PC-3 (cell line): Measurements from ENCODE around the gene UBE2R2. TPM values are rescaled to one million over a fixed set of nuclear protein-coding genes. Genes with fewer than 3 reads are reported as not detected.
A peak's percentile ranks its signal among the peaks of the same experiment; 100 is the strongest.
"Not testable (repeated sequence)": the region's sequence is repeated elsewhere in the genome, so short reads cannot be mapped to it uniquely, and the experiment has no call there.

Experiments
- ATAC-seq: fragments of 200-7000 bp; cut with Tn5 transposase; 2 replicates; pipeline ENCODE4 v1.9.1; 2020; ENCODE audit warnings: mild to moderate bottlenecking, moderate library complexity
- BruUV-seq: library from RNA; stranded (reverse); fragments of 400-500 nt; replicated peaks from 2 replicates; lab custom pipeline; 2021; lab: Mats Ljungman, UMichigan
- CTCF ChIA-PET: fragments of 300-600 bp; sonication (Branson Sonifier 250); formaldehyde crosslinking; loops from one replicate; lab custom pipeline; 2022; ENCODE audit warnings: antibody characterized with exemption; lab: Charles Lee
- POLR2A ChIA-PET: fragments of 300-600 bp; sonication (Branson Sonifier 250); formaldehyde crosslinking; loops from one replicate; lab custom pipeline; 2022; ENCODE audit warnings: antibody characterized with exemption; ENCODE audit not compliant: unreplicated experiment; lab: Charles Lee
- DNase-seq: peaks from one replicate; pipeline ENCODE4 v3.0.0-alpha.2; 2015
- H2AFZ ChIP-seq: fragments of 300-600 bp; sonication (generic); 2 replicates; pipeline ENCODE4 v1.6.0; 2016; ENCODE audit warnings: antibody characterized with exemption, low read length
- H3F3A ChIP-seq: fragments of 300-600 bp; sonication (generic); one replicate; pipeline ENCODE4 v1.6.0; 2017; ENCODE audit warnings: antibody characterized with exemption, low read length, control low read depth, mild to moderate bottlenecking; ENCODE audit not compliant: unreplicated experiment
- H3K27ac ChIP-seq: fragments of 300-600 bp; sonication (generic); 2 replicates; pipeline ENCODE4 v1.5.1; 2016; ENCODE audit warnings: mild to moderate bottlenecking, low read length
- H3K27me3 ChIP-seq: fragments of 300-600 bp; sonication (generic); 2 replicates; pipeline ENCODE4 v1.6.1; 2016; ENCODE audit warnings: low read length, mixed read lengths
- H3K36me3 ChIP-seq: fragments of 300-600 bp; sonication (generic); 2 replicates; pipeline ENCODE4 v1.6.1; 2016; ENCODE audit warnings: low read depth, mixed run types, low read length, mixed read lengths
- H3K4me1 ChIP-seq: fragments of 300-600 bp; sonication (generic); 2 replicates; pipeline ENCODE4 v1.5.1; 2016; ENCODE audit warnings: low read length; ENCODE audit not compliant: insufficient read depth
- H3K4me2 ChIP-seq: fragments of 300-600 bp; sonication (generic); 2 replicates; pipeline ENCODE4 v1.6.0; 2016; ENCODE audit warnings: low read length
- H3K4me3 ChIP-seq: fragments of 300-600 bp; sonication (generic); 2 replicates; pipeline ENCODE4 v1.5.1; 2016; ENCODE audit warnings: mild to moderate bottlenecking, low read length, mixed read lengths
- H3K79me2 ChIP-seq: fragments of 300-600 bp; sonication (generic); 2 replicates; pipeline ENCODE4 v1.6.1; 2017; ENCODE audit warnings: low read length, mixed read lengths
- H3K9ac ChIP-seq: fragments of 300-600 bp; sonication (generic); 2 replicates; pipeline ENCODE4 v1.6.0; 2016; ENCODE audit warnings: mild to moderate bottlenecking, low read length
- H3K9me2 ChIP-seq: fragments of 300-600 bp; sonication (generic); replicated peaks from 2 replicates; pipeline ENCODE4 v1.6.1; 2016; ENCODE audit warnings: mixed run types, low read length, mixed read lengths
- H3K9me3 ChIP-seq: fragments of 300-600 bp; sonication (generic); 2 replicates; pipeline ENCODE4 v1.6.1; 2016; ENCODE audit warnings: low read length, mixed read lengths
- H4K20me1 ChIP-seq: fragments of 300-600 bp; sonication (generic); 2 replicates; pipeline ENCODE4 v1.6.1; 2016; ENCODE audit warnings: low read length, mixed read lengths
- EZH2 ChIP-seq: fragments of 300-600 bp; sonication (generic); IDR thresholded peaks from one replicate; pipeline ENCODE4 v1.6.1; 2017; ENCODE audit warnings: antibody characterized with exemption, mild to moderate bottlenecking, low read length; ENCODE audit not compliant: unreplicated experiment
- EZH2phosphoT487 ChIP-seq: fragments of 300-600 bp; sonication (generic); IDR thresholded peaks from 2 replicates; pipeline ENCODE4 v1.6.1; 2018; ENCODE audit warnings: mild to moderate bottlenecking, antibody characterized with exemption, low read length, borderline replicate concordance
- intact Hi-C: fragments of 100-400 bp; cut with micrococcal nuclease; formaldehyde crosslinking; loops from 2 replicates; pipeline ENCODE4 v1.9.0; 2023
- total RNA-seq: library from RNA; depleted of rRNA; stranded (reverse); fragments of >200 nt; gene quantifications from 2 replicates; pipeline ENCODE4 v1.2.3, GENCODE V29; 2014
- TF ChIP-seq, protein P1 (sequence below): fragments of 300-600 bp; sonication (generic); conservative IDR thresholded peaks from 2 replicates; pipeline ENCODE4 v1.5.1; 2017; ENCODE audit warnings: antibody characterized with exemption, low read depth, mild to moderate bottlenecking, low read length

UBE2R2 gene
- total RNA-seq, 1 experiment from 2014 or later: 18.4 TPM

DNA sequence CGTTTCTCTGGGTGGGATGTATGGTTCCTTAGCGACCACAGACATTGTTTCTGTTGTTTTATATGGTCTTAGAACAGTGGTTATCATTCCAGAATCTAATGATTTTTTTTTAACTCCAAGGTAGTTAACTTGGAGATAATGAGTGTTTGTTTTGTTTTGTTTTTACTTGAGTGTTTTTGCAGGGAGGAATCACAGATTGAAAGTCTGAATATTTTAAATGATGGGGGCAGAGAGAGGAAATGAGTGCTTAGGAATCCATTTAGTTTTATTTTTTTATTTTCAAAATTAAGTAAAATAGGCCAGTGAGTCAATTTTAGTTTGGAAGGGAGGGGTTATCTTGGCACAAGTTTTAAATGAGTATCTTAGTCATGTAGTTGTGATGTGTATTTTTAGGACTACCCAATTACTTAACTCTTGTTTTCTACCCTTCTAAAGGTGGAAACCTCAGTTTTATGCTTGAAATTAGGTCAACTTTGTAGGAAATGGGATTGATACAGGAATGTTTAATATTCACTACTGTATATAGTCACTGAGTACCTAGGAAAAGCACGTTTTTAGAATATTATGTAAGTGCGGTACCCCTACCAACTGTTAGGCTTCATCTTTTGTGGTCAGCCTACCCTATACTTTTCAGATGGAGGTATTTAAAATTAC lies 2.0 kb downstream of the UBE2R2 start:
- intact Hi-C loops: loop anchor here (5.0 kb wide), 1 partner anchor 82 kb away; no protein-coding TSS in a partner anchor
- H3K9me3 ChIP-seq: no peaks in the 10 kb centered on the region
- no peaks in the 10 kb centered on the region for H3F3A ChIP-seq
- ChIA-PET POLR2A (no interaction called here), CTCF (no interaction called here)
- no peaks in the 10 kb centered on the region for H3K27me3 ChIP-seq
- peaks cover 35% of the 10 kb centered on the region for H3K4me1 ChIP-seq
- no peak for ATAC-seq
- peak overlapping the region; percentile 66 for H3K27ac ChIP-seq
- H3K36me3 ChIP-seq: no peaks in the 10 kb centered on the region
- H2AFZ ChIP-seq: no peak overlapping the region
- peak overlapping the region; percentile 79 for H3K4me3 ChIP-seq
- peaks cover 77% of the 10 kb centered on the region for H3K79me2 ChIP-seq
- peaks cover 28% of the 10 kb centered on the region for H4K20me1 ChIP-seq
- no TSS peak for BruUV-seq
- H3K9me2 ChIP-seq: no peaks in the 10 kb centered on the region
- H3K4me2 ChIP-seq: peak overlapping the region; percentile 94
- peak overlapping the region; percentile 94 for H3K9ac ChIP-seq
- peak; percentile 34 for DNase-seq
- TF ChIP-seq EZH2: no peak

DNA sequence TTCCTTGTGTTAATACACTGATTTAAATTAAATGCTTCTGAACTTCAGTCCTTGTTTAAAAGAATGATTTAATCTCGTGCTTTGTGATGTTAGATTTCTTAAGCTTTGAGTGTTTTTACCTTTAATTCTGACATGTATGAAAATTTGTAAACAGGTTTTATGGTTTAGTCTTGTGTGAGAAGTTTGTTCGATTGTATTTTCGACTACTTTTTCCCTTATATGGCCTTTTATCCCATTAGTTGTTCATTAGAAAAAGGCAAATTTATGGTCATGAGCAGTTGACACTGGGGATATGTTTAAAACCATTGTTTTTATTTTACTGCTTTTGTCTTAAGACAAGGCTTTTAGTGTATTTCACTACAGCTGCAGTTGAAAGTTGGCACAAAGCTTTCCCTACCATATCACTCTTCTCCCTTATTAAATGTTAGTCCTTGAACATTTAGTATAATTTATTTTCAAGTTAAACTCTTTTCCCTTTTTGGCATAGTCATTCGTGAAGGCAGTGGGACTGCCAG lies 3.3 kb downstream of the UBE2R2 start:
- BruUV-seq: no TSS peak
- Histone ChIP-seq H3K9me2 (no peaks in the 10 kb centered on the region), H3F3A (no peaks in the 10 kb centered on the region), H3K27ac (no peak overlapping the region), H3K27me3 (no peaks in the 10 kb centered on the region), H2AFZ (no peak overlapping the region), H3K9me3 (no peaks in the 10 kb centered on the region), H3K4me2 (peak overlapping the region; percentile 94), H4K20me1 (peaks cover 28% of the 10 kb centered on the region), H3K4me1 (peaks cover 22% of the 10 kb centered on the region), H3K4me3 (peak overlapping the region; percentile 79), H3K79me2 (peaks cover 88% of the 10 kb centered on the region), H3K36me3 (no peaks in the 10 kb centered on the region), H3K9ac (peak overlapping the region; percentile 94; the same call in 1 of the 2 replicates)
- TF ChIP-seq EZH2: no peak
- TF ChIP-seq, protein P1, sequence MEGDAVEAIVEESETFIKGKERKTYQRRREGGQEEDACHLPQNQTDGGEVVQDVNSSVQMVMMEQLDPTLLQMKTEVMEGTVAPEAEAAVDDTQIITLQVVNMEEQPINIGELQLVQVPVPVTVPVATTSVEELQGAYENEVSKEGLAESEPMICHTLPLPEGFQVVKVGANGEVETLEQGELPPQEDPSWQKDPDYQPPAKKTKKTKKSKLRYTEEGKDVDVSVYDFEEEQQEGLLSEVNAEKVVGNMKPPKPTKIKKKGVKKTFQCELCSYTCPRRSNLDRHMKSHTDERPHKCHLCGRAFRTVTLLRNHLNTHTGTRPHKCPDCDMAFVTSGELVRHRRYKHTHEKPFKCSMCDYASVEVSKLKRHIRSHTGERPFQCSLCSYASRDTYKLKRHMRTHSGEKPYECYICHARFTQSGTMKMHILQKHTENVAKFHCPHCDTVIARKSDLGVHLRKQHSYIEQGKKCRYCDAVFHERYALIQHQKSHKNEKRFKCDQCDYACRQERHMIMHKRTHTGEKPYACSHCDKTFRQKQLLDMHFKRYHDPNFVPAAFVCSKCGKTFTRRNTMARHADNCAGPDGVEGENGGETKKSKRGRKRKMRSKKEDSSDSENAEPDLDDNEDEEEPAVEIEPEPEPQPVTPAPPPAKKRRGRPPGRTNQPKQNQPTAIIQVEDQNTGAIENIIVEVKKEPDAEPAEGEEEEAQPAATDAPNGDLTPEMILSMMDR: no peak
- no peak for TF ChIP-seq EZH2phosphoT487
- ATAC-seq: no peak
- DNase-seq: no peak
- CTCF ChIA-PET: no interaction called here
- intact Hi-C loops: no loop called here
- POLR2A ChIA-PET: no interaction called here

DNA sequence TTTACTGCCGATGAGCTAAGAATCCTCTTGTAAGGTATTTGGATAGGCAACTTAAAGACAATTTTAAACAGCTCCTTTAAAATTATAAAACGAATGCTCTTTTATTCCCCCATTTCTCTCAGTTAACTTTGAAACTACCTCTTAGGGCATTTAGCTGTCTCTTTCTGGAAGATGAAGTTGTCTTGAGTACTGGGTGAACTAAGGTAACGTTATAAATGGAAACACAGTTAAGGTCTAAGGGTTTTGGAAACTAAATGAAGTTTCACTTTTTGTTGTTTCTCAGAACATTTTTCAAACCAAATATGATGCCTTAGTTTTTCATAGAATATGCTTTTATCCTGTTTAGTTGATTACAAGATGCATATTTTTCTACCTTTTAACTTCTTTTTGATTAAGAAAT lies 6.8 kb downstream of the UBE2R2 start:
- Histone ChIP-seq H2AFZ (no peak overlapping the region), H3K9me2 (no peaks in the 10 kb centered on the region), H3K27ac (no peak overlapping the region), H3K36me3 (no peaks in the 10 kb centered on the region), H3K9me3 (no peaks in the 10 kb centered on the region), H4K20me1 (peaks cover 23% of the 10 kb centered on the region), H3K79me2 (peaks cover 96% of the 10 kb centered on the region), H3K4me3 (no peak overlapping the region), H3K9ac (no peak overlapping the region), H3K4me1 (peaks cover 12% of the 10 kb centered on the region; the same call in 1 of the 2 replicates), H3K4me2 (no peak overlapping the region), H3F3A (no peaks in the 10 kb centered on the region), H3K27me3 (no peaks in the 10 kb centered on the region)
- intact Hi-C loops: no loop called here
- CTCF ChIA-PET: no interaction called here
- ATAC-seq (no peak), DNase-seq (no peak)
- no TSS peak for BruUV-seq
- POLR2A ChIA-PET: no interaction called here
- TF ChIP-seq, protein P1: no peak
- TF ChIP-seq EZH2phosphoT487: no peak

DNA sequence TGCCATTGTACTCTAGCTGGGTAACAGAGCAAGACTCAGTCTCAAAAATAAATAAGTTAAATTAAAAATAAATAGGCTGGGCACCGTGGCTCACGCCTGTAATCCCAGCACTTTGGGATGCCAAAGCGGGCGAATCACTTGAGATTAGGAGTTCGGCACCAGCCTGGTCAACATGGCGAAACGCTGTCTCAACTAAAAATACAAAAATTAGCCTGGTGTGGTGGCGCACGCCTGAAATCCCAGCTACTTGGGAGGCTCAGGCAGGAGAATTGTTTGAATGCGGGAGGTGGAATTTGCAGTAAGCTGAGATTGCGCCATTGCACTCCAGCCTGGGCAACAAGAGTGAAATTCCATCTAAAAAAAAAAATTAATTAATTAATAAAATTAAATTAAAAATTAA lies 10.3 kb downstream of the UBE2R2 start:
- H4K20me1 ChIP-seq, BruUV-seq, H3K9me2 ChIP-seq, DNase-seq, intact Hi-C loops, H3F3A ChIP-seq, H3K27me3 ChIP-seq, H3K4me2 ChIP-seq, H3K4me3 ChIP-seq, ATAC-seq, H3K9ac ChIP-seq, H3K4me1 ChIP-seq, H3K9me3 ChIP-seq, H3K36me3 ChIP-seq, CTCF ChIA-PET, H2AFZ ChIP-seq, H3K27ac ChIP-seq, POLR2A ChIA-PET: not testable (repeated sequence)
- H3K79me2 ChIP-seq: peaks cover 96% of the 10 kb centered on the region

DNA sequence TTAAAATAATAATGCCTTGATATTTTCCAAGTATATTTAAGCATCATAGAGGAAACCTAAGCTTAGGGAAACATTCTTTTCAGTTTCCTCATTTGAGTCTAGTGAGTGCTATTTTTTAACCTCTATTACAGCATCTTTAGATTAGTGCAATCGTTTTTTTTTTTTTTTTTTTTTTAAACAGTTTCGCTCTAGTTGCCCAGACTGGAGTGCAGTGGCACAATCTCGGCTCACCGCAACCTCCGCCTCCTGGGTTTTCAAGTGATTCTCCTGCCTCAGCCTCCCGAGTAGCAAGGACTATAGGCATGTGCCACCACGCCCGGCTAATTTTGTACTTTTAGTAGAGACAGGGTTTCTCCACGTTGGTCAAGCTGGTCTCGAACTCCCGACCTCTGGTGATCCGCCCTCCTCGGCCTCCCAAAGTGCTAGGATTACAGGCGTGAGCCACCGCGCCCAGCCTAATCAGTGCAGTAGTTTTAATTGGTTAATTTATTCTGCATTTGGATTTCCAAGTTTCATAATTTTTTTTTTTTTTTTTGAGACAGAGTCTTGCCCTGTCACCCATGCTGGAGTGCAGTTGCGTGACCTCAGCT lies 12.8 kb downstream of the UBE2R2 start:
- H3K4me2 ChIP-seq, H3K36me3 ChIP-seq, H3K27ac ChIP-seq, intact Hi-C loops, H3F3A ChIP-seq, H3K9ac ChIP-seq, H3K9me2 ChIP-seq, H3K27me3 ChIP-seq, H3K4me1 ChIP-seq, H3K4me3 ChIP-seq, POLR2A ChIA-PET, H2AFZ ChIP-seq, H3K9me3 ChIP-seq, DNase-seq, CTCF ChIA-PET, BruUV-seq, ATAC-seq: not testable (repeated sequence)
- Histone ChIP-seq H4K20me1 (peaks cover 11% of the 10 kb centered on the region; the same call in 1 of the 2 replicates), H3K79me2 (peaks cover 96% of the 10 kb centered on the region)
